H1 (cell line): ENCODE measurements around the gene SMC6. TPM values are rescaled to one million over a fixed set of nuclear protein-coding genes. Genes with fewer than 3 reads are reported as not detected.

Experiments used
- CTCF ChIA-PET: fragments of 300-600 bp; sonication (Branson Sonifier 250); formaldehyde crosslinking; loops from one replicate; lab custom pipeline; 2021; ENCODE audit not compliant: partially characterized antibody; lab: Charles Lee
- POLR2A ChIA-PET: fragments of 300-600 bp; sonication (Branson Sonifier 250); formaldehyde crosslinking; loops from one replicate; lab custom pipeline; 2021; ENCODE audit warnings: inconsistent platforms; ENCODE audit not compliant: partially characterized antibody; lab: Charles Lee
- DNase-seq, 2 experiments: peaks; one replicate each; pipeline versions ENCODE4 v3.0.0 to v3.0.0-alpha.2; 2010 to 2022; ENCODE audit warnings: low spot score in 2 of 2, low read depth in 1 of 2, mixed read lengths in 1 of 2
- FAIRE-seq: peaks from 2 replicates; lab custom pipeline; 2011; peaks lifted over from hg19 to GRCh38; lab: Jason Lieb, UNC
- H2AFZ ChIP-seq: 2 replicates; pipeline ENCODE4 v1.8.1; 2012; ENCODE audit warnings: low read length, inconsistent platforms
- H2AK5ac ChIP-seq: 2 replicates; pipeline ENCODE4 v1.6.1; 2013; ENCODE audit warnings: low read depth, low read length
- H2BK120ac ChIP-seq: replicated peaks from 2 replicates; pipeline ENCODE3; 2013; ENCODE audit warnings: low read depth, low read length, inconsistent platforms
- H2BK12ac ChIP-seq: 2 replicates; pipeline ENCODE4 v1.6.1; 2013; ENCODE audit warnings: low read depth, low read length
- H2BK15ac ChIP-seq: 2 replicates; pipeline ENCODE4 v1.6.1; 2013; ENCODE audit warnings: low read length
- H2BK20ac ChIP-seq: 2 replicates; pipeline ENCODE4 v1.6.1; 2013; ENCODE audit warnings: low read length
- H2BK5ac ChIP-seq: 2 replicates; pipeline ENCODE4 v1.6.1; 2013; ENCODE audit warnings: low read depth, low read length
- H3K14ac ChIP-seq: 2 replicates; pipeline ENCODE4 v1.6.1; 2013; ENCODE audit warnings: inconsistent platforms; ENCODE audit not compliant: insufficient read length
- H3K18ac ChIP-seq: 2 replicates; pipeline ENCODE4 v1.6.1; 2013; ENCODE audit warnings: low read length; ENCODE audit errors: extremely low read depth
- H3K23ac ChIP-seq: 2 replicates; pipeline ENCODE4 v1.6.1; 2013; ENCODE audit warnings: inconsistent platforms; ENCODE audit not compliant: insufficient read length
- H3K23me2 ChIP-seq: 2 replicates; pipeline ENCODE4 v1.6.1; 2013; ENCODE audit warnings: low read depth, low read length
- H3K27ac ChIP-seq: 2 replicates; pipeline ENCODE4 v1.6.1; 2011; ENCODE audit warnings: low read depth, low read length, inconsistent platforms
- H3K27me3 ChIP-seq, 4 experiments: replicated peaks in 1 of 4; 1 replicate in 1 of 4; 2 replicates in 3 of 4; pipeline versions ENCODE4 v1.6.1 to v1.8.1; 2011 to 2013; ENCODE audit warnings: low read length in 3 of 4, mild to moderate bottlenecking in 3 of 4, inconsistent platforms in 2 of 4, mixed read lengths in 2 of 4, moderate library complexity in 1 of 4; ENCODE audit not compliant: control insufficient read depth in 3 of 4, insufficient read depth in 3 of 4; ENCODE audit errors: extremely low read depth in 1 of 4
- H3K36me3 ChIP-seq, 4 experiments: 2 replicates each; pipeline versions ENCODE4 v1.6.1 to v1.8.1; 2011 to 2013; ENCODE audit warnings: mild to moderate bottlenecking in 4 of 4, low read length in 3 of 4, moderate library complexity in 2 of 4, control low read depth in 1 of 4, inconsistent platforms in 1 of 4; ENCODE audit not compliant: insufficient read depth in 4 of 4, control insufficient read depth in 2 of 4
- H3K4ac ChIP-seq: replicated peaks from 2 replicates; pipeline ENCODE3; 2013; ENCODE audit warnings: low read length, low read depth, mixed read lengths, inconsistent platforms; ENCODE audit not compliant: insufficient read length
- H3K4me1 ChIP-seq, 4 experiments: replicated peaks in 1 of 4; 1 replicate in 1 of 4; 2 replicates in 3 of 4; pipeline versions ENCODE4 v1.6.1 to v1.8.1; 2011 to 2013; ENCODE audit warnings: low read length in 3 of 4, inconsistent platforms in 2 of 4, mixed read lengths in 1 of 4; ENCODE audit not compliant: insufficient read depth in 4 of 4, control insufficient read depth in 3 of 4
- H3K4me2 ChIP-seq, 2 experiments: 2 replicates each; pipeline versions ENCODE4 v1.6.1 to v1.8.1; 2011 to 2013; ENCODE audit warnings: low read depth in 2 of 2, low read length in 2 of 2, control low read depth in 1 of 2, inconsistent platforms in 1 of 2, mild to moderate bottlenecking in 1 of 2; ENCODE audit not compliant: insufficient read depth in 1 of 2
- H3K4me3 ChIP-seq, 4 experiments: fragments of 200-600, 300-600 bp in 1 of 4; sonication (generic), shearing (Covaris generic), sonication (Bioruptor Twin) in 1 of 4; 2 replicates each; pipeline versions ENCODE4 v1.5.1 to v1.8.1; 2011 to 2016; ENCODE audit warnings: low read length in 4 of 4, low read depth in 3 of 4, control low read depth in 2 of 4, inconsistent platforms in 2 of 4, mild to moderate bottlenecking in 2 of 4, mixed read lengths in 1 of 4, moderate library complexity in 1 of 4; ENCODE audit not compliant: insufficient read depth in 2 of 4; ENCODE audit errors: extremely low read depth in 1 of 4
- H3K56ac ChIP-seq: replicated peaks from 2 replicates; pipeline ENCODE3; 2013; ENCODE audit warnings: low read depth, mild to moderate bottlenecking, mixed read lengths, low read length, inconsistent platforms; ENCODE audit not compliant: insufficient read length
- H3K79me1 ChIP-seq: 2 replicates; pipeline ENCODE4 v1.6.1; 2013; ENCODE audit warnings: low read depth, low read length, control low read depth
- H3K79me2 ChIP-seq, 2 experiments: 2 replicates each; pipeline versions ENCODE4 v1.6.1 to v1.8.1; 2012 to 2013; ENCODE audit warnings: low read length in 2 of 2, mild to moderate bottlenecking in 2 of 2, inconsistent platforms in 1 of 2; ENCODE audit not compliant: insufficient read depth in 2 of 2, control insufficient read depth in 1 of 2
- H3K9ac ChIP-seq, 4 experiments: replicated peaks in 1 of 4; 1 replicate in 1 of 4; 2 replicates in 3 of 4; pipeline versions ENCODE4 v1.6.1 to v1.8.1; 2011 to 2013; ENCODE audit warnings: low read depth in 3 of 4, low read length in 3 of 4, control low read depth in 2 of 4, mild to moderate bottlenecking in 2 of 4, moderate library complexity in 2 of 4, inconsistent platforms in 1 of 4; ENCODE audit errors: extremely low read depth in 1 of 4
- H3K9me3 ChIP-seq, 2 experiments: 2 replicates each; pipeline versions ENCODE4 v1.6.1 to v1.8.1; 2012 to 2013; ENCODE audit warnings: mild to moderate bottlenecking in 2 of 2, moderate library complexity in 2 of 2, control low read depth in 1 of 2, inconsistent platforms in 1 of 2, low read depth in 1 of 2, low read length in 1 of 2, mixed read lengths in 1 of 2; ENCODE audit not compliant: insufficient read depth in 2 of 2
- H4K20me1 ChIP-seq, 2 experiments: replicated peaks in 1 of 2; 2 replicates each; pipeline versions ENCODE3 to v1.8.1; 2011 to 2013; ENCODE audit warnings: inconsistent platforms in 2 of 2, low read length in 2 of 2, mild to moderate bottlenecking in 1 of 2; ENCODE audit not compliant: insufficient read depth in 2 of 2, control insufficient read depth in 1 of 2
- H4K5ac ChIP-seq: 2 replicates; pipeline ENCODE4 v1.6.1; 2013; ENCODE audit warnings: low read length, low read depth, mixed read lengths, inconsistent platforms; ENCODE audit not compliant: insufficient read length
- H4K8ac ChIP-seq: 2 replicates; pipeline ENCODE4 v1.8.0; 2013; ENCODE audit warnings: mild to moderate bottlenecking, moderate library complexity, low read length, inconsistent platforms; ENCODE audit not compliant: insufficient read depth; ENCODE audit errors: extremely low read depth
- H4K91ac ChIP-seq: replicated peaks from 2 replicates; pipeline ENCODE3; 2013; ENCODE audit warnings: low read length, mixed read lengths, inconsistent platforms; ENCODE audit not compliant: insufficient read length
- ATF3 ChIP-seq: IDR thresholded peaks from 2 replicates; pipeline ENCODE4 v1.6.1; 2011; ENCODE audit warnings: low read depth, mild to moderate bottlenecking, low read length; ENCODE audit not compliant: insufficient read depth
- BACH1 ChIP-seq: IDR thresholded peaks from 2 replicates; pipeline ENCODE4 v1.6.1; 2012; ENCODE audit warnings: low read length, improper control_type of control experiment
- CBX5 ChIP-seq: fragments of 300-800, 300-1000 bp; sonication (generic); IDR thresholded peaks from 2 replicates; pipeline ENCODE4 v1.7.1; 2016; ENCODE audit warnings: antibody characterized with exemption, low read length, low read depth
- SP1 ChIP-seq: IDR thresholded peaks from 2 replicates; pipeline ENCODE4 v1.6.1; 2011; ENCODE audit warnings: low read depth, low read length
- TAF1 ChIP-seq: IDR thresholded peaks from 2 replicates; pipeline ENCODE4 v1.6.1; 2011; ENCODE audit warnings: mild to moderate bottlenecking, low read depth, low read length
- TAF7 ChIP-seq: optimal IDR thresholded peaks from 2 replicates; pipeline ENCODE3; 2011; ENCODE audit warnings: low read depth, mild to moderate bottlenecking, inconsistent platforms, low read length, moderate library complexity, borderline replicate concordance
- TBP ChIP-seq: IDR thresholded peaks from 2 replicates; pipeline ENCODE4 v1.6.1; 2011; ENCODE audit warnings: low read depth, low read length, improper control_type of control experiment
- YY1 ChIP-seq: IDR thresholded peaks from 2 replicates; pipeline ENCODE4 v1.6.1; 2011; ENCODE audit warnings: low read depth, mild to moderate bottlenecking, low read length
- WGBS, 2 experiments: shearing (Covaris generic) in 1 of 2; methylation state at CpG; one replicate each; pipeline versions ENCODE4 v1.1.6 to v1.1.7; 2013 to 2015; ENCODE audit warnings: low lambda C conversion rate in 2 of 2, mixed read lengths in 2 of 2, inconsistent platforms in 1 of 2, low coverage in 1 of 2, missing lambda C conversion rate in 1 of 2; ENCODE audit not compliant: insufficient replicate concordance in 2 of 2, insufficient coverage in 1 of 2, insufficient read length in 1 of 2; ENCODE audit errors: extremely low coverage in 1 of 2, missing lambda C conversion rate in 1 of 2; 5-methylcytosine and 5-hydroxymethylcytosine counted together
- polyA plus RNA-seq, 7 experiments: library from polyadenylated mRNA; depleted of rRNA in 3 of 7; stranded (reverse) in 5 of 7; unstranded in 2 of 7; fragments of >200 nt in 5 of 7; fragments of 200-250 nt in 2 of 7; gene quantifications; 1 replicate in 5 of 7; 2 replicates in 1 of 7; 4 replicates in 1 of 7; pipeline versions ENCODE4 v1.2.1 to v1.2.3, GENCODE V29; 2011 to 2013; ENCODE audit warnings: missing spikeins in 2 of 7, mixed read lengths in 2 of 7
- total RNA-seq: library from RNA; stranded (reverse); fragmentation: NEBNext Ultra II Directional; extraction: Animal tissue kit (Norgen Biotek cat#: 25700); gene quantifications from 2 replicates; pipeline ENCODE4 v1.2.1, GENCODE V29; 2021

The SMC6 gene
- total and polyA plus RNA-seq, 2 of the 8 experiments (the other 6 are each of a cell fraction or from before 2014, with no cell fraction given): 9.7 to 49.5 TPM

- DNase-seq (no peak), FAIRE-seq (no peak)
- Histone ChIP-seq H3K56ac (no peak overlapping the region), H2AK5ac (no peak overlapping the region), H3K9ac (no peak overlapping the region), H3K4me2 (no peak overlapping the region), H3K79me1 (no peaks in the 10 kb centered on the region), H4K8ac (no peak overlapping the region), H3K23ac (no peak overlapping the region), H3K23me2 (no peaks in the 10 kb centered on the region; the same call in 1 of the 2 replicates), H3K27me3 (no peaks in the 10 kb centered on the region), H2BK5ac (no peak overlapping the region), H4K20me1 (peaks cover 0 to 1% of the 10 kb centered on the region in 2 experiments), H3K4me1 (no peaks in the 10 kb centered on the region), H3K79me2 (no peaks in the 10 kb centered on the region), H2AFZ (no peak overlapping the region), H3K18ac (no peak overlapping the region)
- ChIA-PET POLR2A (no interaction called here), CTCF (interaction anchor here (1.0 to 1.4 kb wide), 2 partner anchors 12 to 49 kb away, joined by 4 read pairs; no protein-coding TSS in a partner anchor)
- TF ChIP-seq CBX5 (no peak), YY1 (no peak), BACH1 (no peak), TBP (no peak), ATF3 (no peak), TAF7 (no peak), SP1 (no peak), TAF1 (no peak)
- TF ChIP-seq, all 59 proteins: peak for 0
- Histone ChIP-seq H2BK12ac (no peak overlapping the region), H3K4me3 (no peak overlapping the region), H3K14ac (no peak overlapping the region), H4K5ac (no peak overlapping the region), H3K9me3 (no peaks in the 10 kb centered on the region), H2BK120ac (no peak overlapping the region), H3K27ac (no peak overlapping the region), H4K91ac (no peak overlapping the region), H2BK20ac (no peak overlapping the region), H2BK15ac (no peak overlapping the region), H3K4ac (no peak overlapping the region), H3K36me3 (peaks cover 14 to 87% (median 50%) of the 10 kb centered on the region in 4 experiments)
- WGBS, 2 experiments: 96% methylated on average over 4 of the region's 4 CpGs; no CpG with 5 or more reads in 1 of the 2 experiments
These were observed 35.9 kb downstream of the SMC6 start for GRCh38 chr2:17717666-17718065.
